SIG-M5 treated with dmso at 0.1 percent for 504 hours (cell line): ENCODE measurements around the gene TMEM63B.
"Not testable (repeated sequence)": the region's sequence is repeated elsewhere in the genome, so short reads cannot be mapped to it uniquely, and the experiment has no call there.

Experiments
- DNase-seq: peaks from one replicate; lab custom pipeline; 2025; ENCODE audit not compliant: unreplicated experiment; lab: John Stamatoyannopoulos, UW

Gene TMEM63B

GRCh38 chr6:44142835-44143234 is 15.5 kb downstream of the TMEM63B start:
- no peak for DNase-seq

GRCh38 chr6:44143731-44144130 is 16.4 kb downstream of the TMEM63B start:
- DNase-seq: no peak

- DNase-seq: not testable (repeated sequence)
Observed at GRCh38 chr6:44144536-44144935, 17.2 kb downstream of the TMEM63B start.

- DNase-seq: no peak
Observed at GRCh38 chr6:44145839-44146238, 18.5 kb downstream of the TMEM63B start.

- no peak for DNase-seq
Observed at GRCh38 chr6:44146685-44147084, 19.3 kb downstream of the TMEM63B start.

GRCh38 chr6:44147256-44147655 is 19.9 kb downstream of the TMEM63B start:
- DNase-seq: no peak

- DNase-seq: no peak
Observed at GRCh38 chr6:44148306-44148705, 21.0 kb downstream of the TMEM63B start.

- DNase-seq: no peak
Observed at GRCh38 chr6:44149369-44150012, 22.1 kb downstream of the TMEM63B start.

- no peak for DNase-seq
Observed at GRCh38 chr6:44150317-44150917, 23.1 kb downstream of the TMEM63B start.

- peak; percentile 44 for DNase-seq
Observed at GRCh38 chr6:44151348-44152108, 24.2 kb downstream of the TMEM63B start.

- DNase-seq: no peak
Observed at GRCh38 chr6:44152109-44152461, 24.7 kb downstream of the TMEM63B start.

GRCh38 chr6:44152533-44152932 is 25.2 kb downstream of the TMEM63B start:
- DNase-seq: no peak

GRCh38 chr6:44154067-44154466 is 26.7 kb downstream of the TMEM63B start:
- DNase-seq: no peak

GRCh38 chr6:44156494-44157151 is 29.3 kb downstream of the TMEM63B start:
- peak; percentile 7 for DNase-seq

GRCh38 chr6:44157152-44157521 is 29.8 kb downstream of the TMEM63B start:
- no peak for DNase-seq

GRCh38 chr6:44158770-44159228 is 31.4 kb downstream of the TMEM63B start, which contains the start of gene CAPN11:
Gene CAPN11 (plus strand): TSS chr6:44158820. CDS start chr6:44158849, 29 bp downstream.
- no peak for DNase-seq

GRCh38 chr6:44161997-44162338 is 34.6 kb downstream of the TMEM63B start:
- DNase-seq: no peak

GRCh38 chr6:44162876-44163625 is 35.7 kb downstream of the TMEM63B start:
- DNase-seq: no peak

GRCh38 chr6:44166116-44166515 is 38.8 kb downstream of the TMEM63B start:
- no peak for DNase-seq

- no peak for DNase-seq
Observed at GRCh38 chr6:44166591-44167184, 39.3 kb downstream of the TMEM63B start.

- no peak for DNase-seq
Observed at GRCh38 chr6:44167567-44167966, 40.2 kb downstream of the TMEM63B start.
